Activated CD4-positive, alpha-beta T cell treated with anti-CD3 and anti-CD28 coated beads for 36 hours (primary cell): Measurements from ENCODE around the gene TSPYL6. TPM values are rescaled to one million over a fixed set of nuclear protein-coding genes. Genes with fewer than 3 reads are reported as not detected.

ENCODE experiments used
- ATAC-seq: fragments of 200-7000 bp; cut with Tn5 transposase; one replicate; pipeline ENCODE4 v1.10.0; 2021; ENCODE audit warnings: mild to moderate bottlenecking, moderate library complexity
- CTCF ChIA-PET: fragments of 350-600 bp; sonication (Branson Sonifier 250); formaldehyde crosslinking; loops from one replicate; lab custom pipeline; 2021; ENCODE audit warnings: antibody characterized with exemption; lab: Charles Lee
- POLR2A ChIA-PET: fragments of 350-600 bp; sonication (Branson Sonifier 250); formaldehyde crosslinking; loops from one replicate; lab custom pipeline; 2021; ENCODE audit warnings: antibody characterized with exemption, inconsistent platforms; lab: Charles Lee
- DNase-seq: peaks from one replicate; pipeline ENCODE4 v3.0.0-alpha.2; 2020
- H3K27ac Mint-ChIP-seq: one replicate; pipeline ENCODE4 v1.8.0; 2021; ENCODE audit warnings: mixed read lengths
- H3K27me3 Mint-ChIP-seq: one replicate; pipeline ENCODE4 v1.8.0; 2021; ENCODE audit warnings: mixed read lengths
- H3K36me3 Mint-ChIP-seq: one replicate; pipeline ENCODE4 v1.8.0; 2021; ENCODE audit warnings: low read depth, mixed read lengths
- H3K4me1 Mint-ChIP-seq: one replicate; pipeline ENCODE4 v1.8.0; 2021; ENCODE audit warnings: mixed read lengths
- H3K4me3 Mint-ChIP-seq: one replicate; pipeline ENCODE4 v1.8.0; 2021; ENCODE audit warnings: mild to moderate bottlenecking, moderate library complexity, mixed read lengths
- H3K9me3 Mint-ChIP-seq: one replicate; pipeline ENCODE4 v1.8.0; 2021; ENCODE audit warnings: low read depth, mixed read lengths
- intact Hi-C, 2 experiments: fragments of 100-400 bp; cut with DNase I in 1 of 2; cut with micrococcal nuclease in 1 of 2; formaldehyde crosslinking; loops; one replicate each; pipeline versions ENCODE4 v1.14.2 to v1.15.1; 2022 to 2024; cut with DNase I, micrococcal nuclease
- total RNA-seq, 2 experiments: library from RNA; stranded (reverse); gene quantifications; one replicate each; pipeline ENCODE4 v1.2.3, GENCODE V29; 2021

Gene TSPYL6
- total RNA-seq, 2 experiments from 2014 or later: not detected

DNA sequence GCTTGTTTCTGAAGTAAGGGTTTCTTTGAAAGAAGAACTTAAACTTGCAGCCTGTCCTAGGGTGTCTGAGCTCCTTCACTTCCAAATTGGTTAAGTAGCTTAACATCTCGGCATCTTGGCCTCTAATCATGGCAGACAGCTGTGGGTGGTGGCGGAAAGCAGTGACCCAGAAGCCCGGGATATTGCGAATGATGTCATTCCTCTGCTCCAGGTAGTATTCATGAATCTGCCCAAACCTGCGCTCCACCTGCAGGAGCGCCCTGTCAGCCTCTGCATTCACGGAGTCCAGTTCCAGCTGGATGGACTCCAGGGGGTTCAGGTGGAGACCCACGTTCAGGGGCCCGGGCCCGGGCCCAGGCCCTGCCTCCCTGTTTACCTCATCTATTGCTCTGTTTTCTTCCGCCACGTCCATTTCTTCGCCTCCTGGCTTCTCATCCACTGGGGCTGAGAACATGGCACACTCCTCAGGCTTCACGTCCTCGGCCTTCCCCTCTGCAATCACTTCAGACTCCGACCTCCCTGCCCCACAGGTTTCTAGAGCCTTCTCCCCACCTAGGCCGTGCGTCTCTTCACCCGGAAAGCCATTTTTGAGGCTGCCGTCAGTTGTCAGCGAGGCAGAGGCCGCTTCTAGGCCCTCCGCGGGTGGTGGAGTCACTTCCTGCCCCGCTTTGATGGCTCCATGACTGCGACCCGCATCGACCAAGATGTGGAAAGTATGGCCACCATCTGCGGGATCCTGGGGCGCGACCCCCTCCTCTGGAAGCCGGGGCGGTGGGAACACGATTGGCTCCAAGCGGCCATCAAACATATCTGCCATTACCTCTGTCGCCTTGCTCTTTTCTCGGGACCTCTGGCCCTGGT is 569 bp downstream of the TSPYL6 start:
- ChIA-PET POLR2A (no interaction called here), CTCF (no interaction called here)
- Mint-ChIP-seq H3K27ac (no peak overlapping the region), H3K27me3 (no peaks in the 10 kb centered on the region), H3K36me3 (peaks cover 13% of the 10 kb centered on the region), H3K4me3 (no peak overlapping the region), H3K4me1 (no peaks in the 10 kb centered on the region), H3K9me3 (peaks cover 2% of the 10 kb centered on the region)
- intact Hi-C loops: no loop called here
- DNase-seq: no peak
- ATAC-seq: no peak

GRCh38 chr2:54254180-54254579 is 1.8 kb downstream of the TSPYL6 start:
- H3K27me3 Mint-ChIP-seq: no peaks in the 10 kb centered on the region
- H3K9me3 Mint-ChIP-seq: peaks cover 2% of the 10 kb centered on the region
- DNase-seq (no peak), ATAC-seq (no peak)
- ChIA-PET CTCF (interaction anchor here (0.9 kb wide), 1 partner anchor 9 kb away, joined by 4 read pairs; no protein-coding TSS in a partner anchor), POLR2A (no interaction called here)
- no peak overlapping the region for H3K4me3 Mint-ChIP-seq
- peaks cover 13% of the 10 kb centered on the region for H3K36me3 Mint-ChIP-seq
- no peak overlapping the region for H3K27ac Mint-ChIP-seq
- no peaks in the 10 kb centered on the region for H3K4me1 Mint-ChIP-seq
- intact Hi-C loops: no loop called here

DNA sequence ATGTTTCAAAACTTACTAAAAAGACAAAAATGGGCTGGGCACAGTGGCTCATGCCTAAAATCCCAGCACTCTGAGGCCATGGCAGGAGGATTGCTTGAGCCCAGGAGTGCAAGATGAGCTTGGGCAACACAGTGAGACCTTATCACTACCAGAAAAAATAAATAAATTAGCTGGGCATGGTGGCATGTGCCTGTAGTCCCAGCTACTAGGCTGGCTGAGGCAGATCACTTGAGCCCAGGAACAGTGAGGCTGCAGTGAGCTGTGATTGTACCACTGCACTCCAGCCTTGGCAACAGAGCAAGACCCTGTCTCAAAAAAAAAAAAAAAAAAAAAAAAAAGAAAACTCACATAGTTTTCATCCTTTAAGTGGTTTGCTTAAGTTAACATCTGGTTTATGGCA is 6.4 kb downstream of the TSPYL6 start:
- no peak for DNase-seq
- ChIA-PET CTCF (no interaction called here), POLR2A (interaction anchor here (0.6 kb wide), 1 partner anchor 120 kb away, joined by 3 read pairs; no protein-coding TSS in a partner anchor)
- peaks cover 15% of the 10 kb centered on the region for H3K36me3 Mint-ChIP-seq
- no peaks in the 10 kb centered on the region for H3K4me1 Mint-ChIP-seq
- no peak overlapping the region for H3K4me3 Mint-ChIP-seq
- intact Hi-C loops: no loop called here
- H3K27me3 Mint-ChIP-seq: no peaks in the 10 kb centered on the region
- H3K9me3 Mint-ChIP-seq: peaks cover 2% of the 10 kb centered on the region
- no peak overlapping the region for H3K27ac Mint-ChIP-seq
- no peak for ATAC-seq

DNA sequence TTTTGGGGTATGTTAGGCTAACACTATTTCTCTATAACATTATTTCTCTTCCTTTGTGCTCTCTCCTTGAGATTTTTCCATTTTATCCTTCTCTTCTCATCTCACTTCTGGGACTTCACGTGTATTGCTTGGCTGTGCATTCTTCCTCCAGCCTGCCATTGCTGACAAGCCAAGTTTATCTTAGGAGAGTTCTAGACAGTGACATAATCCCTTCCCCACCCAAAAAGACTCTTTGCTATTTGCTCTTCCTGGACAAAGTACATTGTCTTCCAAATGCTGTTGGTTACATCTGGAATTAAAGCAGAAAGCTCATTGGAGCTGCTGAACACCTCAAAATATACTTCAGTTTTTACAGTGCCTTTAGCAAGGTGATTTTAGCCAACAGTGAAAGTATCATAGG is 8.9 kb downstream of the TSPYL6 start:
- DNase-seq: no peak
- no peak for ATAC-seq
- Mint-ChIP-seq H3K27me3 (no peaks in the 10 kb centered on the region), H3K4me3 (no peak overlapping the region), H3K36me3 (peaks cover 4% of the 10 kb centered on the region), H3K9me3 (no peaks in the 10 kb centered on the region), H3K27ac (no peak overlapping the region), H3K4me1 (no peaks in the 10 kb centered on the region)
- intact Hi-C loops: no loop called here
- ChIA-PET POLR2A (no interaction called here), CTCF (no interaction called here)

DNA sequence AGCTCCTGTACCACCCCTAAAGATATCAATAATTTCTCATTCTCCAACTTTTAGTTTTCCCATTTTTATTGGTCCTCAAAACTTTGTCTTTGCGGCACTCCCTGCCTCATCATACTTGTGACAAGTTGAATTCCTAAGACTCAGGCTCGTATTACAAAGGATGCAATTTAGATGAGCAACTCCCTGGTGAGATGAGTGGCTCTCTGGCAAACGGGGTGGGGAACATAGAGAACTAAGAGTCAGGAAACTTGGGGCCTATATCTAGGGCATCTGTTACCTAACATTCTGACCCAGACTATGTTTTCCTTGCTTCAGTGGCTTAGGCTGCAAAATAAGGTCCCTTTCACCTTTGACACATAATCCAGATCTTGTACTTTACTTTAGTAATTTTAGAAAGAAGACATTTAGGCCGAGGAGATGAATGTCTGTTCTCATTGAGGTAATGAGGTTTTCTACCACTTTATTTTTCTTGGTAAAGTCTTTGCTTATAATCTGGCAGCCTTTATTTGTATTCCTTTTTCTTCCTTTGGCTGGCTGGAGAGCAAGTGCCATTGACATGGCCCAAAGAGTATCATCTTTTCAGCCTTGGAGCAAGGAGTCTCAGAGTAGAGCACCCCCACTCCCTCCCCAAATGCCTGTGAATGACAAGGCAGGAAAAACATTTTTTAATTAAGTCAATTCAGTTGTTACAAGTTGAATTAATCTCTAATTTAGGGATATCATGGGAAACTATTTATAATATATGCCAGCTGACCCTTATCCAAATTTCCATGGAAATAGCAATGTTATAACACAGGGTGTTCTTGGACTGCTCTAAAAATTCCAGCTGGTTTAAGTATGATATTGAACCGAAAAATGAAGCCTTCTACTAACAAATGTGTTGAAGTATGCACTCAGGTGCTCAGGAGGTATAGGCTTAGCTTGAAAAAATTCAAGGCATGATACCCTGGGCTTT is 15.2 kb downstream of the TSPYL6 start:
- no peak for ATAC-seq
- no peaks in the 10 kb centered on the region for H3K4me1 Mint-ChIP-seq
- H3K36me3 Mint-ChIP-seq: peaks cover 8% of the 10 kb centered on the region
- CTCF ChIA-PET: no interaction called here
- intact Hi-C loops: no loop called here
- H3K27me3 Mint-ChIP-seq: no peaks in the 10 kb centered on the region
- POLR2A ChIA-PET: no interaction called here
- H3K4me3 Mint-ChIP-seq: no peak overlapping the region
- DNase-seq: no peak
- peaks cover 8% of the 10 kb centered on the region for H3K9me3 Mint-ChIP-seq
- H3K27ac Mint-ChIP-seq: no peak overlapping the region

DNA sequence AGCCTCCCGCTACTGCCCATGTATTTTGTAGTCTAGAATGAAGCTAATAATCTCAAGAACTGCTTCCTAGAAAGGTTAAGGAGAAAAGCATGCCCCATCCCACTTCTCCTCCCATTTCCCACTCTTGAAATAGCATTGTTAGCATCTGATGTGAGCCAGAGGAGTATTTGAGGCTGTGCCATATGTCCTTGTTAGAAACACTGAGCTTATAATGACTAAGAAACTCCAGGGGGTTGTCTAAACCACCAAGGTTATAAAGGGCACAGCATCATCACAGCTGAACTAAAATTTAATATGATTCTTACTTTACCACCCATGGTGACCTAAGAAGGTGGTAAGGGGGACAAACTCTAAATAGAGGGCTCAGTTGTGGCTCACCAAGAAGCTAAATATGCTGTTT is 16.6 kb downstream of the TSPYL6 start:
- CTCF ChIA-PET: interaction anchor here (0.6 to 1.5 kb wide), 2 partner anchors 22 to 90 kb away, joined by 4 to 5 read pairs; no protein-coding TSS in a partner anchor
- ATAC-seq: no peak

GRCh38 chr2:54237428-54237827 is 18.6 kb downstream of the TSPYL6 start:
- Mint-ChIP-seq H3K36me3 (peaks cover 7% of the 10 kb centered on the region), H3K27ac (no peak overlapping the region)

More for the DNA sequence above, 16.6 kb downstream of the TSPYL6 start:
- no peak overlapping the region for H3K27ac Mint-ChIP-seq
- no peak overlapping the region for H3K4me3 Mint-ChIP-seq
- POLR2A ChIA-PET: no interaction called here
- H3K9me3 Mint-ChIP-seq: peaks cover 8% of the 10 kb centered on the region
- H3K4me1 Mint-ChIP-seq: no peaks in the 10 kb centered on the region
- intact Hi-C loops: no loop called here
- H3K27me3 Mint-ChIP-seq: no peaks in the 10 kb centered on the region
- H3K36me3 Mint-ChIP-seq: peaks cover 7% of the 10 kb centered on the region
- DNase-seq: no peak

DNA sequence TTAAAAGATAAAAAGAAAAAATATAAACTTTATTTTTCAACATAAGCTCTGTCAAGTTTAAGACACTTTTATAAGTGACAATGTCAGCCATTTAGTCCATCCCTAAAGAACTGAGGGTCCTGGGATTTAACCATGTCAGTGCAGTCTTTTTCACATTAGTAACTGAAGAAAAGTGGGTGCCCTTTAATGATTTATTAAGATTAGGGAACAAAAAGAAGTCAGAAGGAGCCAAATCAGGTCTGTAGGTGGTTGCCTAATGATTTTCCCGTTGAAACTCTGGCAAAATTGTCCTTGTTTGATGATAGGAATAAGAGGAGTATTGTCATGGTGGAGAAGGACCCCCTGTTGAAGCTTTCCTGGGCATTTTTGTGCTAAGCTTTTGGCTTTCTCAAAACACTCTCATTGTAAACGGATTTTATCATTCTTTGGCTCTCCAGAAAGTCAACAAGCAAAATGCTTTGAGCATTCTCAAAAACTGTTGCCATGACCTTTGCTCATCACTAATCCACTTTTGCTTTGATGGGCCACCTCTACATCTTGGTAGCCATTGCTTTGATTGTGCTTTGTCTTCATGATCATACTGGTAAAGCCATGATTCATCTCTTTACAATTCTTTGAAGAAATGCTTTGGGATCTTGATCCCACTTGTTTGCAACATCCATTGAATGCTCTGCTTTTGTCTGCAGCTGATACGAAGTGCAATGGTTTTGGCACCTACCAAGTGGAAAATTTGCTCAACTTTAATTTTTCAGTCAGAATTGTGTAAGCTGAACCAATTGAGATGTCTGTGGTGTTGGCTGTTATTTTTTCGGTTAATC is 22.0 kb downstream of the TSPYL6 start:
- Mint-ChIP-seq H3K27ac (no peak overlapping the region), H3K4me3 (no peak overlapping the region), H3K4me1 (no peaks in the 10 kb centered on the region), H3K36me3 (peaks cover 8% of the 10 kb centered on the region), H3K9me3 (peaks cover 9% of the 10 kb centered on the region), H3K27me3 (no peaks in the 10 kb centered on the region)
- DNase-seq: no peak
- intact Hi-C loops: no loop called here
- no peak for ATAC-seq
- POLR2A ChIA-PET: no interaction called here
- CTCF ChIA-PET: interaction anchor here (0.6 kb wide), 1 partner anchor 21 kb away, joined by 3 read pairs; no protein-coding TSS in a partner anchor

More at GRCh38 chr2:54237428-54237827, 18.6 kb downstream of the TSPYL6 start:
- DNase-seq (no peak), ATAC-seq (no peak)
- Mint-ChIP-seq H3K9me3 (peaks cover 8% of the 10 kb centered on the region), H3K4me1 (no peaks in the 10 kb centered on the region), H3K27me3 (no peaks in the 10 kb centered on the region), H3K4me3 (no peak overlapping the region)
- CTCF ChIA-PET: no interaction called here
- POLR2A ChIA-PET: no interaction called here
- intact Hi-C loops: no loop called here

DNA sequence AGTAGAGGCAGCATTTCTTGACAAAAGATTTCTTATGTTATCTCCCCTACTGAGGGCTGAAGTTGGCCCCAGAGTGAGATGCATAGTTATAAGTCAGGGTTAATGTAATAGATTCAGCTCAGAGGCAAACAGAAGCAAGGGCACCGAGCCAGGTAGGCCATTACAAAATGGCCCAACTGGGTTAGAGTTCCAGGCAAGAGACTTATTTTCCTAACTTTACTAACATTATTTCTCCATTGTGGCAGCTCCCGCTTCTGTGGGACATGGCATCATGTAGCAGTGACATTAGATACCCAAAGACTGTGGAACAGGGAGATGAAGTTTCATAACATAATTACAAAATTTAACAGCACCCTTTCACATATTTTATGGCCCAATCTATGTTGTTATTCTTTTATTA is 27.1 kb downstream of the TSPYL6 start:
- ChIA-PET POLR2A (no interaction called here), CTCF (no interaction called here)
- Mint-ChIP-seq H3K27me3 (no peaks in the 10 kb centered on the region), H3K27ac (no peak overlapping the region), H3K36me3 (peaks cover 5% of the 10 kb centered on the region), H3K4me1 (no peaks in the 10 kb centered on the region), H3K4me3 (no peak overlapping the region), H3K9me3 (peaks cover 2% of the 10 kb centered on the region)
- ATAC-seq (no peak), DNase-seq (no peak)
- intact Hi-C loops: no loop called here

GRCh38 chr2:54227798-54228197 is 28.2 kb downstream of the TSPYL6 start:
- ChIA-PET POLR2A (no interaction called here), CTCF (interaction anchor here (0.5 kb wide), 1 partner anchor 197 kb away, joined by 3 read pairs; no protein-coding TSS in a partner anchor)
- H3K4me1 Mint-ChIP-seq: no peaks in the 10 kb centered on the region

GRCh38 chr2:54226260-54226659 is 29.8 kb downstream of the TSPYL6 start:
- Mint-ChIP-seq H3K9me3 (no peaks in the 10 kb centered on the region), H3K36me3 (peaks cover 4% of the 10 kb centered on the region), H3K27me3 (no peaks in the 10 kb centered on the region), H3K4me1 (no peaks in the 10 kb centered on the region), H3K27ac (no peak overlapping the region), H3K4me3 (no peak overlapping the region)
- ATAC-seq: no peak
- DNase-seq: no peak
- CTCF ChIA-PET: no interaction called here
- intact Hi-C loops: no loop called here
- POLR2A ChIA-PET: no interaction called here

More at GRCh38 chr2:54227798-54228197, 28.2 kb downstream of the TSPYL6 start:
- no peak overlapping the region for H3K27ac Mint-ChIP-seq
- H3K27me3 Mint-ChIP-seq: no peaks in the 10 kb centered on the region
- H3K9me3 Mint-ChIP-seq: peaks cover 2% of the 10 kb centered on the region
- H3K4me3 Mint-ChIP-seq: no peak overlapping the region
- DNase-seq (no peak), ATAC-seq (no peak)
- H3K36me3 Mint-ChIP-seq: peaks cover 4% of the 10 kb centered on the region
- intact Hi-C loops: no loop called here
